B cell (primary cell): ENCODE results near the gene PRICKLE2. TPM values are rescaled to one million over a fixed set of nuclear protein-coding genes. Genes with fewer than 3 reads are reported as not detected.

ENCODE experiments used
- ATAC-seq: fragments of 200-7000 bp; cut with Tn5 transposase; one replicate; pipeline ENCODE4 v1.10.0; 2021; ENCODE audit warnings: low read depth, mild to moderate bottlenecking, moderate number of reproducible peaks, moderate library complexity
- CTCF ChIA-PET: fragments of 350-600 bp; sonication (Branson Sonifier 250); formaldehyde crosslinking; loops from one replicate; lab custom pipeline; 2021; ENCODE audit warnings: antibody characterized with exemption, inconsistent platforms; lab: Charles Lee
- POLR2A ChIA-PET: fragments of 350-600 bp; sonication (Branson Sonifier 250); formaldehyde crosslinking; loops from one replicate; lab custom pipeline; 2021; ENCODE audit warnings: antibody characterized with exemption; lab: Charles Lee
- DNase-seq: peaks from one replicate; pipeline ENCODE4 v3.0.0; 2013
- H2AFZ ChIP-seq: 2 replicates; pipeline ENCODE4 v1.6.1; 2012; ENCODE audit warnings: mild to moderate bottlenecking, low read depth, low read length; ENCODE audit not compliant: insufficient read depth, poor library complexity, severe bottlenecking
- H3K27ac ChIP-seq, 2 donors: 1 replicate in 1 of 2; 2 replicates in 1 of 2; pipeline ENCODE4 v1.5.1; 2012 to 2013; ENCODE audit warnings: low read length in 2 of 2, mild to moderate bottlenecking in 2 of 2, moderate library complexity in 1 of 2
- H3K27me3 ChIP-seq, 4 experiments: fragments of 200-600 bp in 1 of 4; sonication (generic) in 1 of 4; replicated peaks in 1 of 4; 1 replicate in 2 of 4; 2 replicates in 2 of 4; pipeline versions ENCODE4 v1.6.1 to v1.7.0; 2013 to 2016; ENCODE audit warnings: low read length in 3 of 4, mild to moderate bottlenecking in 2 of 4, mixed read lengths in 1 of 4, moderate library complexity in 1 of 4; ENCODE audit not compliant: insufficient read depth in 4 of 4, control insufficient read depth in 3 of 4; ENCODE audit errors: control extremely low read depth in 1 of 4
- H3K36me3 ChIP-seq, 2 experiments: replicated peaks in 1 of 2; 1 replicate in 1 of 2; 2 replicates in 1 of 2; pipeline versions ENCODE4 v1.6.1 to v1.7.1; 2013; ENCODE audit warnings: low read length in 1 of 2; ENCODE audit not compliant: insufficient read depth in 2 of 2, control insufficient read depth in 1 of 2; ENCODE audit errors: control extremely low read depth in 1 of 2, extremely low read depth in 1 of 2
- H3K4me1 ChIP-seq, 2 donors: fragments of 200-600 bp in 1 of 2; sonication (generic) in 1 of 2; 1 replicate in 1 of 2; 2 replicates in 1 of 2; pipeline versions ENCODE4 v1.5.1 to v1.6.1; 2013 to 2017; ENCODE audit warnings: low read length in 2 of 2; ENCODE audit not compliant: control insufficient read depth in 2 of 2, insufficient read depth in 2 of 2
- H3K4me2 ChIP-seq: replicated peaks from 2 replicates; pipeline ENCODE3; 2012; ENCODE audit warnings: mild to moderate bottlenecking, low read depth, low read length; ENCODE audit not compliant: poor library complexity, severe bottlenecking
- H3K4me3 ChIP-seq, 5 experiments: fragments of 200-600 bp in 1 of 5; sonication (generic) in 1 of 5; 1 replicate in 3 of 5; 2 replicates in 2 of 5; pipeline versions ENCODE4 v1.5.1 to v1.7.0; 2011 to 2016; ENCODE audit warnings: low read length in 4 of 5, mild to moderate bottlenecking in 4 of 5, low read depth in 2 of 5, control low read depth in 1 of 5, moderate library complexity in 1 of 5; ENCODE audit not compliant: insufficient read depth in 1 of 5; ENCODE audit errors: control extremely low read depth in 1 of 5, extremely low read depth in 1 of 5
- H3K79me2 ChIP-seq: fragments of 200-600 bp; sonication (generic); one replicate; pipeline ENCODE4 v1.6.0; 2016; ENCODE audit warnings: low read length; ENCODE audit not compliant: control insufficient read depth, insufficient read depth
- H3K9ac ChIP-seq: fragments of 200-600 bp; sonication (generic); 2 replicates; pipeline ENCODE4 v1.6.1; 2017; ENCODE audit warnings: mild to moderate bottlenecking, low read length, moderate library complexity
- H3K9me3 ChIP-seq, 3 donors: one replicate each; pipeline versions ENCODE4 v1.6.1 to v1.7.1; 2013; ENCODE audit warnings: low read length in 2 of 3; ENCODE audit not compliant: control insufficient read depth in 2 of 3, insufficient read depth in 1 of 3; ENCODE audit errors: control extremely low read depth in 1 of 3
- H4K20me1 ChIP-seq: 2 replicates; pipeline ENCODE4 v1.6.0; 2012; ENCODE audit warnings: mild to moderate bottlenecking, low read length; ENCODE audit not compliant: insufficient read depth, control insufficient read depth, poor library complexity, severe bottlenecking
- H3K27ac Mint-ChIP-seq: one replicate; pipeline ENCODE4 v1.8.0; 2021; ENCODE audit warnings: mixed read lengths
- H3K27me3 Mint-ChIP-seq: one replicate; pipeline ENCODE4 v1.8.0; 2021; ENCODE audit warnings: mixed read lengths
- H3K4me1 Mint-ChIP-seq: one replicate; pipeline ENCODE4 v1.8.0; 2021; ENCODE audit warnings: mixed read lengths
- H3K4me3 Mint-ChIP-seq: one replicate; pipeline ENCODE4 v1.8.0; 2021; ENCODE audit warnings: mixed read lengths
- H3K9me3 Mint-ChIP-seq: one replicate; pipeline ENCODE4 v1.8.0; 2022; ENCODE audit warnings: mixed read lengths; ENCODE audit not compliant: insufficient read depth
- CTCF ChIP-seq: fragments of 200-600 bp; IDR thresholded peaks from one replicate; pipeline ENCODE4 v1.8.0; 2022; ENCODE audit warnings: antibody characterized with exemption, mild to moderate bottlenecking
- EZH2 ChIP-seq: IDR thresholded peaks from 2 replicates; pipeline ENCODE4 v1.6.1; 2012; ENCODE audit warnings: borderline replicate concordance, low read depth, mild to moderate bottlenecking, moderate library complexity, low read length; ENCODE audit not compliant: insufficient read depth, poor library complexity, severe bottlenecking
- WGBS: methylation state at CpG from one replicate; pipeline ENCODE4 v1.1.5; 2013; ENCODE audit warnings: missing lambda C conversion rate; ENCODE audit not compliant: insufficient coverage; 5-methylcytosine and 5-hydroxymethylcytosine counted together
- intact Hi-C: fragments of 100-400 bp; cut with micrococcal nuclease; formaldehyde crosslinking; loops from one replicate; pipeline ENCODE4 v1.10.0; 2022
- polyA plus RNA-seq: library from polyadenylated mRNA; depleted of rRNA; stranded (reverse); fragments of >200 nt; gene quantifications from 2 replicates; pipeline ENCODE4 v1.2.3, GENCODE V29; 2012
- total RNA-seq, 2 donors: library from RNA; stranded (reverse); fragments of 120-200 nt in 1 of 2; gene quantifications; 1 replicate in 1 of 2; 2 replicates in 1 of 2; pipeline versions ENCODE4 v1.2.3 to v1.2.4, GENCODE V29; 2013 to 2022

PRICKLE2 gene
- total and polyA plus RNA-seq, 2 donors (not counting 1 experiment from before 2014, with no cell fraction given), result 0.30 to 1.4 TPM

- peaks cover 0 to 11% of the 10 kb centered on the region in 2 donors for H3K4me1 ChIP-seq
- H3K9me3 Mint-ChIP-seq, result no peaks in the 10 kb centered on the region
- H3K27ac Mint-ChIP-seq, result no peak overlapping the region
- no peak for DNase-seq
- H3K79me2 ChIP-seq, result no peaks in the 10 kb centered on the region
- no peak overlapping the region for H3K9ac ChIP-seq
- POLR2A ChIA-PET, result no interaction called here
- no peaks in the 10 kb centered on the region for H3K27me3 Mint-ChIP-seq
- WGBS, result 76% methylated on average over 4 of the region's 8 CpGs
- CTCF ChIA-PET, result interaction anchor here (0.5 to 0.7 kb wide), 2 partner anchors 14 to 21 kb away, joined by 3 read pairs; no protein-coding TSS in a partner anchor
- no peaks in the 10 kb centered on the region for H3K9me3 ChIP-seq
- H3K36me3 ChIP-seq, result no peaks in the 10 kb centered on the region
- intact Hi-C loops, result no loop called here
- H3K27ac ChIP-seq, result no peak overlapping the region
- no peak overlapping the region for H3K4me2 ChIP-seq
- H3K27me3 ChIP-seq, result no peaks in the 10 kb centered on the region
- peaks cover 24% of the 10 kb centered on the region for H3K4me1 Mint-ChIP-seq
- peak overlapping the region; percentile 43 for H3K4me3 Mint-ChIP-seq
- H2AFZ ChIP-seq, result no peak overlapping the region
- ATAC-seq, result no peak
- H3K4me3 ChIP-seq, result no peak overlapping the region
- no peaks in the 10 kb centered on the region for H4K20me1 ChIP-seq
- no peak for TF ChIP-seq EZH2
Measured at GRCh38 chr3:64163019-64163754, 62.1 kb downstream of the PRICKLE2 start.

DNA sequence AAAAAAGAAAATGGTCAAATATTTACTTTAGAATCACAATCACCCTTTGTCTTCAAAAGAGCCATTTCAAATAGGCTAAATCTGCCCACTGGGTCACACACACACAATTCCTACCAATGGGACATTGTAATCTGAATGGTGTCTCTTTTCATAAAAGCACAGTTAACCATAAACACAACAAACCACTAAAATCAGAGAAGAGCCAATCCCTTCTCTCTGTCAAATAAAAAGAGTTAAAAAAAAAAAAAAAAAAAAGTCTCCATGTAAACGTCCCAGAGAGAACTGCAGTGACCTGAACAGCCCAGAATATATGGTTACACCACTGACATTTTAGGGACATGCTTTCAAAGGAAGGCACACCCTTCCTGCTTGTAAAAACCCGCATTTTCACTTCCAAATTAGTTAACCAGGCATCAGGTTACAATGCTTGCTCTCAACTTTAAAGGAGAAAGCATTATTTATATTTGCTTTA, 63.7 kb downstream of the PRICKLE2 start:
- Histone ChIP-seq H3K4me1 (peaks cover 0 to 11% of the 10 kb centered on the region in 2 donors), H4K20me1 (no peaks in the 10 kb centered on the region), H3K79me2 (no peaks in the 10 kb centered on the region), H3K9me3 (no peaks in the 10 kb centered on the region), H3K36me3 (no peaks in the 10 kb centered on the region), H3K4me3 (no peak overlapping the region), H2AFZ (no peak overlapping the region), H3K4me2 (no peak overlapping the region), H3K27me3 (no peaks in the 10 kb centered on the region), H3K27ac (no peak overlapping the region), H3K9ac (no peak overlapping the region)
- no peak for TF ChIP-seq CTCF
- Mint-ChIP-seq H3K4me1 (peaks cover 24% of the 10 kb centered on the region), H3K4me3 (no peak overlapping the region), H3K27me3 (no peaks in the 10 kb centered on the region), H3K9me3 (no peaks in the 10 kb centered on the region), H3K27ac (no peak overlapping the region)
- POLR2A ChIA-PET, result no interaction called here
- intact Hi-C loops, result no loop called here
- DNase-seq, result no peak
- ATAC-seq, result no peak
- WGBS, result 0% methylated on average over 1 of the region's 2 CpGs
- CTCF ChIA-PET, result no interaction called here
